Osteocyte (in vitro differentiated cells): ENCODE measurements around the gene ZCCHC9. TPM values are rescaled to one million over a fixed set of nuclear protein-coding genes. Genes with fewer than 3 reads are reported as not detected.

Source experiments
- DNase-seq: peaks from one replicate; pipeline ENCODE4 v3.0.0; 2021; ENCODE audit warnings: mixed read lengths; ENCODE audit not compliant: unreplicated experiment; ENCODE audit errors: extremely low spot score
- H3K27ac Mint-ChIP-seq: one replicate; pipeline ENCODE4 v1.8.0; 2021; ENCODE audit warnings: mild to moderate bottlenecking, mixed read lengths; ENCODE audit not compliant: unreplicated experiment
- H3K27me3 Mint-ChIP-seq: one replicate; pipeline ENCODE4 v1.8.0; 2021; ENCODE audit warnings: mixed read lengths; ENCODE audit not compliant: unreplicated experiment
- H3K36me3 Mint-ChIP-seq: one replicate; pipeline ENCODE4 v1.8.0; 2021; ENCODE audit warnings: mixed read lengths; ENCODE audit not compliant: unreplicated experiment
- H3K4me1 Mint-ChIP-seq: one replicate; pipeline ENCODE4 v1.8.0; 2021; ENCODE audit warnings: mixed read lengths; ENCODE audit not compliant: unreplicated experiment
- H3K4me3 Mint-ChIP-seq: one replicate; pipeline ENCODE4 v1.8.0; 2021; ENCODE audit warnings: mild to moderate bottlenecking, moderate library complexity, mixed read lengths; ENCODE audit not compliant: unreplicated experiment
- H3K9me3 Mint-ChIP-seq: one replicate; pipeline ENCODE4 v1.8.0; 2021; ENCODE audit warnings: mixed read lengths; ENCODE audit not compliant: unreplicated experiment
- CTCF ChIP-seq: fragments of 200-600 bp; sonication (generic); IDR thresholded peaks from 2 replicates; pipeline ENCODE4 v1.5.0; 2021; ENCODE audit warnings: antibody characterized with exemption, mild to moderate bottlenecking, moderate library complexity
- long read RNA-seq: library from polyadenylated mRNA; unstranded; transcript quantifications from one replicate; pipeline ENCODE4 v2.0.0, GENCODE V29; 2021
- total RNA-seq: library from RNA; stranded (reverse); gene quantifications from 2 replicates; pipeline ENCODE4 v1.2.1, GENCODE V29; 2021

ZCCHC9 gene
- 17.3 and 20.9 TPM in 2 replicates for total RNA-seq
- long read RNA-seq, full-length matches to known transcripts: 26 of 28 reads
- long read RNA-seq, partial matches to known transcripts: 1 of 28 reads
- long read RNA-seq, other reads (novel, unspliced or antisense): 1 of 28 reads

GRCh38 chr5:81301271-81302015 lies at the start of gene ZCCHC9:
TSS of gene ZCCHC9 (plus strand) at chr5:81301587. CDS start at chr5:81304758, 3,171 bp downstream.
- Mint-ChIP-seq H3K27me3 (no peaks in the 10 kb centered on the region), H3K4me1 (peaks cover 26% of the 10 kb centered on the region), H3K27ac (peak within 1 kb of the TSS; percentile 99), H3K36me3 (peaks cover 9% of the 10 kb centered on the region), H3K4me3 (peak within 1 kb of the TSS; percentile 96), H3K9me3 (no peaks in the 10 kb centered on the region)
- TF ChIP-seq CTCF: peak; percentile 48
- peak; percentile 95 for DNase-seq

- Mint-ChIP-seq H3K9me3 (peaks cover 4% of the 10 kb centered on the region), H3K27ac (no peak overlapping the region), H3K4me1 (peaks cover 1% of the 10 kb centered on the region), H3K4me3 (no peak overlapping the region), H3K36me3 (peaks cover 6% of the 10 kb centered on the region), H3K27me3 (no peaks in the 10 kb centered on the region)
- DNase-seq: no peak
- no peak for TF ChIP-seq CTCF
Observed at GRCh38 chr5:81251922-81252321, 49.5 kb upstream of the ZCCHC9 start.

- Mint-ChIP-seq H3K4me1 (peaks cover 1% of the 10 kb centered on the region), H3K27me3 (no peaks in the 10 kb centered on the region), H3K36me3 (peaks cover 6% of the 10 kb centered on the region), H3K27ac (no peak overlapping the region), H3K9me3 (peaks cover 4% of the 10 kb centered on the region), H3K4me3 (no peak overlapping the region)
- DNase-seq: no peak
- no peak for TF ChIP-seq CTCF
Observed at GRCh38 chr5:81252904-81253303, 48.5 kb upstream of the ZCCHC9 start.

- H3K4me1 Mint-ChIP-seq: peaks cover 1% of the 10 kb centered on the region
- no peak overlapping the region for H3K27ac Mint-ChIP-seq
- H3K36me3 Mint-ChIP-seq: peaks cover 6% of the 10 kb centered on the region
- TF ChIP-seq CTCF: no peak
- peaks cover 4% of the 10 kb centered on the region for H3K9me3 Mint-ChIP-seq
- H3K27me3 Mint-ChIP-seq: no peaks in the 10 kb centered on the region
- DNase-seq: no peak
- no peak overlapping the region for H3K4me3 Mint-ChIP-seq
Observed at GRCh38 chr5:81253875-81254274, 47.5 kb upstream of the ZCCHC9 start.

GRCh38 chr5:81254886-81255559 lies 46.4 kb upstream of the ZCCHC9 start:
- Mint-ChIP-seq H3K4me1 (peaks cover 1% of the 10 kb centered on the region), H3K27me3 (no peaks in the 10 kb centered on the region)

More at GRCh38 chr5:81254886-81255559, 46.4 kb upstream of the ZCCHC9 start:
- no peak for DNase-seq
- TF ChIP-seq CTCF: no peak
- Mint-ChIP-seq H3K9me3 (peaks cover 7% of the 10 kb centered on the region), H3K27ac (no peak overlapping the region), H3K36me3 (peaks cover 6% of the 10 kb centered on the region), H3K4me3 (no peak overlapping the region)
